Body of pancreas (tissue), 4 donors: Measurements from ENCODE around the gene AP3B1. TPM values are rescaled to one million over a fixed set of nuclear protein-coding genes. Genes with fewer than 3 reads are reported as not detected.

Experiments
- ATAC-seq: fragments of 150-250 bp; one replicate; pipeline ENCODE4 v1.9.1; 2016
- DNase-seq, 4 donors: peaks; one replicate each; pipeline ENCODE4 v3.0.0-alpha.2; 2019
- H3K27ac ChIP-seq, 4 donors: fragments of 200-600 bp; sonication (generic); 1 replicate in 3 of 4; 2 replicates in 1 of 4; pipeline versions ENCODE4 v1.5.1 to v1.6.1; 2016 to 2019; ENCODE audit warnings: mild to moderate bottlenecking in 1 of 4, mixed read lengths in 1 of 4, moderate library complexity in 1 of 4
- H3K27me3 ChIP-seq, 2 donors: fragments of 200-600 bp; sonication (generic); one replicate each; pipeline ENCODE4 v1.6.0; 2016; ENCODE audit warnings: mild to moderate bottlenecking in 1 of 2
- H3K36me3 ChIP-seq, 2 donors: fragments of 200-600 bp; sonication (generic); replicated peaks in 1 of 2; 2 replicates each; pipeline ENCODE4 v1.5.1; 2016; ENCODE audit warnings: low read depth in 2 of 2; ENCODE audit not compliant: insufficient read depth in 1 of 2
- H3K4me1 ChIP-seq: fragments of 200-600 bp; sonication (generic); one replicate; pipeline ENCODE4 v1.6.0; 2016
- H3K4me3 ChIP-seq, 2 donors: fragments of 200-600 bp; sonication (generic); 1 replicate in 1 of 2; 2 replicates in 1 of 2; pipeline ENCODE4 v1.5.1; 2016 to 2019
- H3K9me3 ChIP-seq, 3 donors: fragments of 200-600 bp; sonication (generic); 1 replicate in 2 of 3; 2 replicates in 1 of 3; pipeline ENCODE4 v1.5.1; 2016
- POLR2A ChIP-seq, 3 donors: fragments of 450-650 bp; IDR thresholded peaks; one replicate each; pipeline ENCODE4 v1.6.1; 2016; ENCODE audit warnings: antibody characterized with exemption in 3 of 3, mild to moderate bottlenecking in 2 of 3
- WGBS, 2 donors: methylation state at CpG; one replicate each; pipeline ENCODE4 v1.1.5; 2017; 5-methylcytosine and 5-hydroxymethylcytosine counted together
- intact Hi-C: fragments of 100-400 bp; cut with DNase I; formaldehyde crosslinking; loops from one replicate; pipeline ENCODE4 v1.15.1; 2023
- total RNA-seq, 2 donors: library from RNA; depleted of rRNA; stranded (reverse); fragments of >200 nt; gene quantifications; one replicate each; pipeline ENCODE4 v1.1.0, GENCODE V29; 2016
- TF ChIP-seq, protein P1 (sequence below), 7 experiments: fragments of 450-650 bp in 4 of 7; fragments of 200-600 bp in 3 of 7; sonication (generic) in 3 of 7; IDR thresholded peaks; one replicate each; pipeline ENCODE4 v1.5.1; 2016 to 2019; ENCODE audit warnings: antibody characterized with exemption in 7 of 7

The AP3B1 gene
- total RNA-seq, 2 donors from 2014 or later, result 23.6 to 32.3 TPM

DNA sequence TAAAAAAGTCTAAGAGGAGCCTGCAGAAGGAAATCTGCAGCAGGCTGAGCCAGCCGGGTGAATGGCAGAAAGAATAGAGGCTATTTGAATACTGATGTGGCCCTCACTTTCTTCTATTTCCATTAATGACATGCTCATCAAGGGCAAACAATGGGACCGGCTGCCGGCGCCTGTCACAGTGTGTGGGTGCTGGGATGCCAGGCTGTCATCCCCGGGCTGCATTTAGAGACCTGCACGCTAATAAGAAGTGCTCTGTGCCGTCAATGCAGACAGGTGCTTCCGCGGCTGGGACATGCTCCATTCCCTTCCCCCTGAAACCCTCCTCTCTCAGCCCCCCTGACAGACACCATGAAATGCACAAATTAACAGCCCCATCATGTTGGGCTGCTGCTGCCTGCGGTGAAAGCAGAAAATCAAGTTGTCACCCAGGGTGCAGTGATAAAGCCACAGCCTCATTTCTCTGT is 300.6 kb downstream of the AP3B1 start:
- intact Hi-C loops, result no loop called here
- 92 to 93% methylated on average over 9 to 10 of the region's 10 CpGs for WGBS, 2 donors
- Histone ChIP-seq H3K27me3 (no peaks in the 10 kb centered on the region), H3K36me3 (no peaks in the 10 kb centered on the region), H3K4me1 (no peaks in the 10 kb centered on the region), H3K27ac (no peak overlapping the region), H3K4me3 (no peak overlapping the region), H3K9me3 (no peaks in the 10 kb centered on the region)
- ATAC-seq (no peak), DNase-seq (no peak)
- no peak for TF ChIP-seq POLR2A (IDR thresholded peaks at IDR 0.05)
- TF ChIP-seq, protein P1, sequence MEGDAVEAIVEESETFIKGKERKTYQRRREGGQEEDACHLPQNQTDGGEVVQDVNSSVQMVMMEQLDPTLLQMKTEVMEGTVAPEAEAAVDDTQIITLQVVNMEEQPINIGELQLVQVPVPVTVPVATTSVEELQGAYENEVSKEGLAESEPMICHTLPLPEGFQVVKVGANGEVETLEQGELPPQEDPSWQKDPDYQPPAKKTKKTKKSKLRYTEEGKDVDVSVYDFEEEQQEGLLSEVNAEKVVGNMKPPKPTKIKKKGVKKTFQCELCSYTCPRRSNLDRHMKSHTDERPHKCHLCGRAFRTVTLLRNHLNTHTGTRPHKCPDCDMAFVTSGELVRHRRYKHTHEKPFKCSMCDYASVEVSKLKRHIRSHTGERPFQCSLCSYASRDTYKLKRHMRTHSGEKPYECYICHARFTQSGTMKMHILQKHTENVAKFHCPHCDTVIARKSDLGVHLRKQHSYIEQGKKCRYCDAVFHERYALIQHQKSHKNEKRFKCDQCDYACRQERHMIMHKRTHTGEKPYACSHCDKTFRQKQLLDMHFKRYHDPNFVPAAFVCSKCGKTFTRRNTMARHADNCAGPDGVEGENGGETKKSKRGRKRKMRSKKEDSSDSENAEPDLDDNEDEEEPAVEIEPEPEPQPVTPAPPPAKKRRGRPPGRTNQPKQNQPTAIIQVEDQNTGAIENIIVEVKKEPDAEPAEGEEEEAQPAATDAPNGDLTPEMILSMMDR (IDR thresholded peaks at IDR 0.05), result no peak

DNA sequence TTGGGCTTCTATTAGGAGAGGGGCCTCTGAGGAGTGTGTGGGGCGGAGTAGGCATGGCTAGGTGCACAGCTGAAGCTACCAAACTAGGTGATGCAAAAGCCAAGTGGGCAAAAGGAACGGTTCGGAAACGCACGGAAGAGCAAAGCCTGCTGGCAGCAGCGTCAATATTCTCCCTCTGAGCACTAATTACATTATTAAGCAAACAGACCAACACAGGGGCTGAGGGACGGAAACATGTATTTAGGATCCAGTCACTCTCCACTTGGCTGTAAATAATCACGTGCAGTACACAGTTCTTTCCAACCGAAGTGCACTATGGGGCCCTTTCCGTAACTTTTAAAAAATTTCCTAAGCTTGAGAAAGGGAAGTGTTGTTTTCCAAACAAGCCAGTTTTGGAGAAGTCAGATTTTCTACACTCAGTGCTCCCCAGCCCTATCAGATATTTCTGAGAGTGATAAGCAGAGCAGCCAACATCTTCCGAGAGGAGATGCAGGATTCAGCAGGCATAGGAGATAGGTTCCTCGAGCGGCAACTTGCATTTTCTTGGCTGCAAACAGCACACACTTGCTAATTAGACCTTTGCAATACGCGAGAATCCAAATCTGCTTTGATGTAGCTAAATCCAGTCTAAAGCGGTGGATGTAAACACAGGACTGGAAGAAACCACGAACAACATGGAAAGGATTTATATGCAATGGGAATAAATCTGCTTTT is 301.2 kb downstream of the AP3B1 start:
- Histone ChIP-seq H3K9me3 (no peaks in the 10 kb centered on the region), H3K36me3 (no peaks in the 10 kb centered on the region), H3K27ac (no peak overlapping the region), H3K27me3 (no peaks in the 10 kb centered on the region), H3K4me3 (no peak overlapping the region), H3K4me1 (no peaks in the 10 kb centered on the region)
- DNase-seq (no peak), ATAC-seq (no peak)
- WGBS, 2 donors, result 91% methylated on average over 17 of the region's 17 CpGs
- intact Hi-C loops, result no loop called here
- TF ChIP-seq, protein P1 (IDR thresholded peaks at IDR 0.05), result no peak
- TF ChIP-seq POLR2A (IDR thresholded peaks at IDR 0.05), result no peak

DNA sequence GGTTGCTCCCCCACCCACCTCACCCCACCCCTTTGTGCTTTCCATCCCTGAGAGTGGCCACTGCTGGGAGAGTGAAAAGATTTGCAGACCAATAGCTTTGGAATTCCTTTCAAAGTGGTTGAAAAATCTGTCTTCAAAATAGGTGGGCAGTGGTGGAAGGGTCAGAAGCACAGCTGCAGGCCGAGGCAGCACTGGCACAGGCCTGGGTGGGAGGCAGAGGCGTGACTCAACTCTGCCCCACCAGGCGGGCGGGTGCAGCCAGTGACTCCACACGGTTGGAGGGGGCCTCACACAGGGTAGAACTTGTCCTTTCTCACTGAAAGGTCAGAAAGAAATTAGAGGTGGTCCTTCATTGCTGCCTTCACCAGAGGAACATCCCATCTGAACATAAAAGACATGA is 303.4 kb downstream of the AP3B1 start:
- no peak for DNase-seq
- Histone ChIP-seq H3K27me3 (no peaks in the 10 kb centered on the region), H3K4me1 (no peaks in the 10 kb centered on the region), H3K27ac (no peak overlapping the region), H3K4me3 (no peak overlapping the region), H3K36me3 (no peaks in the 10 kb centered on the region), H3K9me3 (no peaks in the 10 kb centered on the region)
- WGBS, 2 donors, result 81 to 84% methylated on average over 3 to 5 of the region's 5 CpGs
- intact Hi-C loops, result no loop called here
- no peak for TF ChIP-seq POLR2A (IDR thresholded peaks at IDR 0.05)
- TF ChIP-seq, protein P1 (IDR thresholded peaks at IDR 0.05), result no peak
- ATAC-seq, result no peak

DNA sequence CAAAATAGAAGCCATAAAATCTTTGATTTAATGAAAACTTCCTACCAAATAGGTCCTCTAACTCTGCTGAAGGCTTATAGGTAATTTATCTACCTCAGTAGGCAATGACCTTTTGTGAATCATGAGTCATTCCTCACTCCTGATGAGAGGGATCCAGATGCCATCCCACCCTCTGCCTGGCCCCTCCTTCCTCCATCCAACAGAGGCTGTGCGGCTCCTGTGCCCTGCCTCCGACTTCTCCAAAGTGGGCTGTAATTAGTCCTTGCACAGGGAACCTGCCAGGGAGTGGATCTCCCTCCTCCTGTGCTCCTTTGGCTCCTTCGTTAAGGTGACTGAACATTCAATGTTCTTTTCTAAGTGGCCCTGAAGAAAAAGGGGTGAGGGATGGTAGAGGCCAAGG is 304.5 kb downstream of the AP3B1 start:
- H3K9me3 ChIP-seq, result no peaks in the 10 kb centered on the region
- no peak overlapping the region for H3K4me3 ChIP-seq
- no peaks in the 10 kb centered on the region for H3K4me1 ChIP-seq
- intact Hi-C loops, result no loop called here
- no peak for ATAC-seq
- no peak overlapping the region for H3K27ac ChIP-seq
- no peak for DNase-seq
- no peaks in the 10 kb centered on the region for H3K27me3 ChIP-seq
- 91 to 97% methylated on average over 3 of the region's 3 CpGs for WGBS, 2 donors
- no peaks in the 10 kb centered on the region for H3K36me3 ChIP-seq
- no peak for TF ChIP-seq POLR2A (IDR thresholded peaks at IDR 0.05)
- TF ChIP-seq, protein P1 (IDR thresholded peaks at IDR 0.05), result no peak

DNA sequence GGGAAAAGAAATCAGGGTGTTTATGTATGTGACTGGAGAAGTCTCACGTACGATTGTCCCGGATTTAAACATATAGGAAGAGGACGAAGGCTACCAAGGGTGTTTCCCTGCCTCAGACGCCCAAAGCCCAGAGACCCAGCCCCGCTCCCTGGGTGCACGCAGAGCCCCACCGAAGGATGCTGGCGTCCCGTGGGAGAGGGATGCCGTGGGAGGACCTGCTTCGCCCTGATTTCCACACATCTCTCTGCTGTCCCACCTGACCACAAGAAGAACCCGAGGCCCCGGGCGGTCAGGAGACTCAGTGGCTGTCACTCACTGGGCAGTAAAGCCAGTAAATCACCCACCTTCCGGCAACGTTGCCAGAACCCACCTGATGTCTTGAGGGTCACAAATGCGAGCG is 306.5 kb downstream of the AP3B1 start:
- no peak for TF ChIP-seq POLR2A (IDR thresholded peaks at IDR 0.05)
- TF ChIP-seq, protein P1 (IDR thresholded peaks at IDR 0.05), result no peak
- H3K27me3 ChIP-seq, result no peaks in the 10 kb centered on the region
- DNase-seq, result no peak
- no peak for ATAC-seq
- no peaks in the 10 kb centered on the region for H3K36me3 ChIP-seq
- WGBS, 2 donors, result 92% methylated on average over 19 of the region's 19 CpGs
- no peaks in the 10 kb centered on the region for H3K9me3 ChIP-seq
- H3K27ac ChIP-seq, result no peak overlapping the region
- no peaks in the 10 kb centered on the region for H3K4me1 ChIP-seq
- intact Hi-C loops, result no loop called here
- no peak overlapping the region for H3K4me3 ChIP-seq
